Renal cortex interstitium (tissue), 11 donors: ENCODE data around the gene SUN1. TPM values are rescaled to one million over a fixed set of nuclear protein-coding genes. Genes with fewer than 3 reads are reported as not detected.
"Not testable (repeated sequence)": the region's sequence is repeated elsewhere in the genome, so short reads cannot be mapped to it uniquely, and the experiment has no call there.

Source experiments
- DNase-seq, 11 donors: peaks; one replicate each; pipeline ENCODE4 v3.0.0-alpha.2; 2013; ENCODE audit warnings: low read depth in 9 of 11, low spot score in 4 of 11; ENCODE audit errors: extremely low read depth in 1 of 11
- polyA plus RNA-seq, 3 donors: library from polyadenylated mRNA; unstranded; fragments of 120-200 nt; gene quantifications; one replicate each; pipeline ENCODE4 v1.2.1, GENCODE V29; 2013; ENCODE audit not compliant: insufficient read length in 3 of 3

The SUN1 gene
- polyA plus RNA-seq, 3 donors: 127 to 168 (median 131) TPM

GRCh38 chr7:846958-847650 is 14.8 kb downstream of the SUN1 start:
- DNase-seq: not testable (repeated sequence)

GRCh38 chr7:847728-848127 is 15.5 kb downstream of the SUN1 start:
- not testable (repeated sequence) for DNase-seq

- DNase-seq: no peak
Observed at GRCh38 chr7:849145-849544, 16.9 kb downstream of the SUN1 start.

GRCh38 chr7:849781-850180 is 17.5 kb downstream of the SUN1 start:
- DNase-seq: no peak

GRCh38 chr7:851204-851603 is 18.9 kb downstream of the SUN1 start:
- DNase-seq: no peak

- no peak for DNase-seq
Observed at GRCh38 chr7:853366-854117, 21.3 kb downstream of the SUN1 start.

GRCh38 chr7:854118-854775 is 22.0 kb downstream of the SUN1 start:
- no peak for DNase-seq

- no peak for DNase-seq
Observed at GRCh38 chr7:855686-856369, 23.6 kb downstream of the SUN1 start.

- DNase-seq: no peak
Observed at GRCh38 chr7:856444-857095, 24.3 kb downstream of the SUN1 start.

GRCh38 chr7:857661-858060 is 25.4 kb downstream of the SUN1 start:
- DNase-seq: no peak

GRCh38 chr7:859359-860030 is 27.2 kb downstream of the SUN1 start:
- no peak for DNase-seq

GRCh38 chr7:860149-860548 is 27.9 kb downstream of the SUN1 start:
- DNase-seq: no peak

- DNase-seq: no peak
Observed at GRCh38 chr7:861222-861621, 28.9 kb downstream of the SUN1 start.

GRCh38 chr7:862157-862556 is 29.9 kb downstream of the SUN1 start:
- no peak for DNase-seq

GRCh38 chr7:863106-863505 is 30.8 kb downstream of the SUN1 start:
- DNase-seq: no peak

- DNase-seq: no peak
Observed at GRCh38 chr7:865921-866320, 33.6 kb downstream of the SUN1 start.

- peak in 6 of 11 donors; percentile 31 to 76 (median 41) for DNase-seq
Observed at GRCh38 chr7:867001-867405, 34.7 kb downstream of the SUN1 start.

GRCh38 chr7:867406-868188 is 35.3 kb downstream of the SUN1 start:
- peak in 2 of 11 donors; percentile 17 to 43 for DNase-seq
